ENCODE data around the gene CRELD2.

CRELD2 gene

GRCh38 chr22:49916831-49917230, 1.6 kb upstream of the CRELD2 start:
- no CpG with 5 or more reads among the region's 11 CpGs for WGBS, 2 donors (ENCODE audit: extremely low coverage in 2 of 2, insufficient read length in 2 of 2, insufficient replicate concordance in 1 of 2)
- H2BK120ac ChIP-seq (ENCODE audit: low read depth, low read length), result no peak overlapping the region
- DNase-seq (ENCODE audit: low spot score), result no peak
- no peak overlapping the region for H3K14ac ChIP-seq (ENCODE audit: low read length)
- no peak overlapping the region for H3K18ac ChIP-seq (ENCODE audit: low read length)
- peaks cover 3% of the 10 kb centered on the region for H3K79me1 ChIP-seq (ENCODE audit: low read depth, low read length)
- H2BK12ac ChIP-seq (ENCODE audit: low read length), result no peak overlapping the region
- no peak overlapping the region for H4K91ac ChIP-seq (ENCODE audit: low read depth, low read length, poor library complexity)
- peak overlapping the region in 1 of 2 donors; percentile 90 for H3K4me3 ChIP-seq (ENCODE audit: low read length in 2 of 2)
- H3K4me1 ChIP-seq (ENCODE audit: control insufficient read depth in 2 of 2, insufficient read depth in 1 of 2, low read depth in 1 of 2, low read length in 2 of 2), result peaks cover 10 to 11% of the 10 kb centered on the region in 2 donors
- no peak overlapping the region for H2AFZ ChIP-seq (ENCODE audit: low read length)
- no peak overlapping the region for H3K27ac ChIP-seq (replicated peaks; ENCODE audit: low read length)
- no peak overlapping the region for H2BK15ac ChIP-seq (ENCODE audit: low read length)
- peak overlapping the region; percentile 50 for H3K23ac ChIP-seq (ENCODE audit: low read depth, low read length, poor library complexity)
- H3K4me2 ChIP-seq (ENCODE audit: insufficient read depth, low read length, poor library complexity, severe bottlenecking), result no peak overlapping the region
- H3K4ac ChIP-seq (ENCODE audit: low read length), result no peak overlapping the region
- peaks cover 0 to 3% of the 10 kb centered on the region in 2 donors for H3K9me3 ChIP-seq (replicated peaks in 1 of 2; ENCODE audit: control insufficient read depth in 2 of 2, insufficient read depth in 1 of 2, low read depth in 1 of 2, low read length in 2 of 2)
- peak overlapping the region; percentile 21 for H2BK5ac ChIP-seq (ENCODE audit: low read length)
- H3K27me3 ChIP-seq (ENCODE audit: control insufficient read depth in 3 of 3, insufficient read depth in 3 of 3, low read depth in 1 of 3, low read length in 3 of 3), result no peaks in the 10 kb centered on the region
- H4K8ac ChIP-seq (ENCODE audit: low read depth, low read length), result no peak overlapping the region
- no peak overlapping the region for H3K9ac ChIP-seq (ENCODE audit: low read depth, low read length, poor library complexity)
- H2AK5ac ChIP-seq (ENCODE audit: low read depth, low read length), result no peak overlapping the region
- H3K36me3 ChIP-seq (replicated peaks in 1 of 2; ENCODE audit: control insufficient read depth in 2 of 2, insufficient read depth in 2 of 2, low read length in 2 of 2), result peaks cover 19 to 29% of the 10 kb centered on the region in 2 donors

GRCh38 chr22:49918911-49919881, 762 bp downstream of the CRELD2 start:
- Histone ChIP-seq H4K91ac (ENCODE audit: low read depth, low read length, poor library complexity) (no peak overlapping the region), H3K9ac (ENCODE audit: low read depth, low read length, poor library complexity) (peak overlapping the region; percentile 97), H3K14ac (ENCODE audit: low read length) (peak overlapping the region; percentile 94), H3K9me3 (replicated peaks in 1 of 2; ENCODE audit: control insufficient read depth in 2 of 2, insufficient read depth in 1 of 2, low read depth in 1 of 2, low read length in 2 of 2) (peaks cover 0 to 3% of the 10 kb centered on the region in 2 donors), H3K79me1 (ENCODE audit: low read depth, low read length) (peaks cover 2% of the 10 kb centered on the region), H2AK5ac (ENCODE audit: low read depth, low read length) (no peak overlapping the region), H3K36me3 (replicated peaks in 1 of 2; ENCODE audit: control insufficient read depth in 2 of 2, insufficient read depth in 2 of 2, low read length in 2 of 2) (peaks cover 12 to 17% of the 10 kb centered on the region in 2 donors), H3K4me1 (ENCODE audit: control insufficient read depth in 2 of 2, insufficient read depth in 1 of 2, low read depth in 1 of 2, low read length in 2 of 2) (peaks cover 10 to 11% of the 10 kb centered on the region in 2 donors), H2BK15ac (ENCODE audit: low read length) (peak overlapping the region; percentile 75), H4K8ac (ENCODE audit: low read depth, low read length) (no peak overlapping the region), H3K18ac (ENCODE audit: low read length) (peak overlapping the region; percentile 97), H3K27me3 (ENCODE audit: control insufficient read depth in 3 of 3, insufficient read depth in 3 of 3, low read depth in 1 of 3, low read length in 3 of 3) (no peaks in the 10 kb centered on the region), H3K4me3 (ENCODE audit: low read length in 2 of 2) (peak overlapping the region; percentile 84 to 90), H2AFZ (ENCODE audit: low read length) (peak overlapping the region; percentile 89), H2BK5ac (ENCODE audit: low read length) (no peak overlapping the region), H3K27ac (replicated peaks; ENCODE audit: low read length) (no peak overlapping the region), H3K4me2 (ENCODE audit: insufficient read depth, low read length, poor library complexity, severe bottlenecking) (peak overlapping the region; percentile 84), H2BK120ac (ENCODE audit: low read depth, low read length) (peak overlapping the region; percentile 44), H3K4ac (ENCODE audit: low read length) (no peak overlapping the region), H2BK12ac (ENCODE audit: low read length) (no peak overlapping the region), H3K23ac (ENCODE audit: low read depth, low read length, poor library complexity) (peak overlapping the region; percentile 91)
- DNase-seq (ENCODE audit: low spot score), result no peak
- WGBS, 2 donors (ENCODE audit: extremely low coverage in 2 of 2, insufficient read length in 2 of 2, insufficient replicate concordance in 1 of 2), result no CpG with 5 or more reads among the region's 47 CpGs

- no CpG with 5 or more reads among the region's 18 CpGs for WGBS, 2 donors (ENCODE audit: extremely low coverage in 2 of 2, insufficient read length in 2 of 2, insufficient replicate concordance in 1 of 2)
- Histone ChIP-seq H2BK12ac (ENCODE audit: low read length) (no peak overlapping the region), H2BK15ac (ENCODE audit: low read length) (no peak overlapping the region), H3K27me3 (ENCODE audit: control insufficient read depth in 3 of 3, insufficient read depth in 3 of 3, low read depth in 1 of 3, low read length in 3 of 3) (no peaks in the 10 kb centered on the region), H4K8ac (ENCODE audit: low read depth, low read length) (no peak overlapping the region), H2BK120ac (ENCODE audit: low read depth, low read length) (no peak overlapping the region), H3K4me2 (ENCODE audit: insufficient read depth, low read length, poor library complexity, severe bottlenecking) (no peak overlapping the region), H3K9me3 (replicated peaks in 1 of 2; ENCODE audit: control insufficient read depth in 2 of 2, insufficient read depth in 1 of 2, low read depth in 1 of 2, low read length in 2 of 2) (peaks cover 0 to 3% of the 10 kb centered on the region in 2 donors), H3K4me1 (ENCODE audit: control insufficient read depth in 2 of 2, insufficient read depth in 1 of 2, low read depth in 1 of 2, low read length in 2 of 2) (peaks cover 10 to 11% of the 10 kb centered on the region in 2 donors), H3K9ac (ENCODE audit: low read depth, low read length, poor library complexity) (no peak overlapping the region), H3K23ac (ENCODE audit: low read depth, low read length, poor library complexity) (peak overlapping the region; percentile 37), H2AK5ac (ENCODE audit: low read depth, low read length) (no peak overlapping the region), H3K4me3 (ENCODE audit: low read length in 2 of 2) (no peak overlapping the region), H4K91ac (ENCODE audit: low read depth, low read length, poor library complexity) (peak overlapping the region; percentile 90), H3K18ac (ENCODE audit: low read length) (peak overlapping the region; percentile 24), H2BK5ac (ENCODE audit: low read length) (no peak overlapping the region), H3K36me3 (replicated peaks in 1 of 2; ENCODE audit: control insufficient read depth in 2 of 2, insufficient read depth in 2 of 2, low read length in 2 of 2) (peaks cover 18% of the 10 kb centered on the region in 2 donors), H3K4ac (ENCODE audit: low read length) (no peak overlapping the region), H3K27ac (replicated peaks; ENCODE audit: low read length) (no peak overlapping the region), H3K79me1 (ENCODE audit: low read depth, low read length) (no peaks in the 10 kb centered on the region), H3K14ac (ENCODE audit: low read length) (no peak overlapping the region), H2AFZ (ENCODE audit: low read length) (no peak overlapping the region)
- no peak for DNase-seq (ENCODE audit: low spot score)
Observed at GRCh38 chr22:49920859-49921258, 2.4 kb downstream of the CRELD2 start.
